K562 (cell line): ENCODE measurements around the gene PIGV. TPM values are rescaled to one million over a fixed set of nuclear protein-coding genes. Genes with fewer than 3 reads are reported as not detected.
A peak's percentile ranks its signal among the peaks of the same experiment; 100 is the strongest.

Source experiments
- AFF1 ChIP-seq, 2 experiments: fragments of 450-650 bp; IDR thresholded peaks; 2 replicates each; pipeline ENCODE4 v1.6.1; 2018; ENCODE audit warnings: mild to moderate bottlenecking in 2 of 2, low read depth in 1 of 2; ENCODE audit not compliant: partially characterized antibody in 2 of 2
- ARID1B ChIP-seq: fragments of 450-650 bp; IDR thresholded peaks from 2 replicates; pipeline ENCODE4 v1.6.1; 2016; ENCODE audit warnings: antibody characterized with exemption, mild to moderate bottlenecking, inconsistent platforms
- BRD9 ChIP-seq: fragments of 450-650 bp; IDR thresholded peaks from 2 replicates; pipeline ENCODE4 v1.6.1; 2018; ENCODE audit warnings: low read depth; ENCODE audit not compliant: partially characterized antibody
- CBFA2T2 ChIP-seq: fragments of 450-650 bp; conservative IDR thresholded peaks from 2 replicates; pipeline ENCODE4 v1.6.1; 2017; ENCODE audit warnings: mild to moderate bottlenecking
- CSDE1 ChIP-seq, 2 experiments: fragments of 450-650 bp; IDR thresholded peaks; 2 replicates each; pipeline ENCODE4 v1.6.1; 2016; ENCODE audit warnings: mild to moderate bottlenecking in 1 of 2
- DMBX1 ChIP-seq: fragments of 250-450 bp; sonication (Bioruptor Pico); IDR thresholded peaks from 2 replicates; pipeline ENCODE4 v1.8.0; 2022; ENCODE audit warnings: inconsistent platforms, mild to moderate bottlenecking, moderate library complexity, borderline replicate concordance
- FOSL1 ChIP-seq: fragments of 200-800 bp; sonication (Bioruptor generic); conservative IDR thresholded peaks from 2 replicates; pipeline ENCODE4 v1.6.1; 2016; ENCODE audit warnings: missing genetic modification characterization, missing compliant biosample characterization
- HDAC3 ChIP-seq: fragments of 450-650 bp; IDR thresholded peaks from 2 replicates; pipeline ENCODE4 v1.6.1; 2018; ENCODE audit warnings: borderline replicate concordance, mild to moderate bottlenecking, moderate library complexity; ENCODE audit not compliant: partially characterized antibody
- HDAC8 ChIP-seq: fragments of 450-650 bp; IDR thresholded peaks from 2 replicates; pipeline ENCODE4 v1.6.1; 2016; ENCODE audit warnings: mild to moderate bottlenecking, missing genetic modification characterization, moderate library complexity, missing compliant biosample characterization
- ID3 ChIP-seq, 2 experiments: fragments of 250-450 bp in 1 of 2; fragments of 450-650 bp in 1 of 2; sonication (Bioruptor Pico) in 1 of 2; IDR thresholded peaks; 2 replicates each; pipeline versions ENCODE4 v1.6.1 to v1.8.0; 2016 to 2021; ENCODE audit warnings: mild to moderate bottlenecking in 2 of 2, moderate library complexity in 2 of 2, missing compliant biosample characterization in 1 of 2, missing genetic modification characterization in 1 of 2
- MXD1 ChIP-seq: fragments of 250-450 bp; sonication (Bioruptor Pico); IDR thresholded peaks from 2 replicates; pipeline ENCODE4 v1.8.0; 2021; ENCODE audit warnings: borderline replicate concordance, mild to moderate bottlenecking, moderate library complexity; ENCODE audit not compliant: poor library complexity, severe bottlenecking
- RFX5 ChIP-seq: IDR thresholded peaks from 2 replicates; pipeline ENCODE4 v1.6.1; 2011; ENCODE audit warnings: low read depth, mild to moderate bottlenecking, improper control_type of control experiment, low read length
- RFX7 ChIP-seq: fragments of 250-450 bp; sonication (Bioruptor Pico); IDR thresholded peaks from 2 replicates; pipeline ENCODE4 v1.5.1; 2021; ENCODE audit warnings: mild to moderate bottlenecking
- SRSF7 ChIP-seq: fragments of 200-400 bp; formaldehyde crosslinking; optimal IDR thresholded peaks from 2 replicates; pipeline ENCODE3; 2017; ENCODE audit warnings: mild to moderate bottlenecking, low read depth, low read length
- STAT6 ChIP-seq: sonication (generic); formaldehyde crosslinking; IDR thresholded peaks from 2 replicates; pipeline ENCODE4 v1.8.1; 2023; ENCODE audit warnings: mild to moderate bottlenecking, missing genetic modification reagents
- TEAD1 ChIP-seq, 2 experiments: fragments of 450-650 bp in 1 of 2; sonication (generic) in 1 of 2; formaldehyde crosslinking; IDR thresholded peaks; 2 replicates each; pipeline versions ENCODE4 v1.4.0 to v1.8.0; 2020 to 2022; ENCODE audit warnings: mild to moderate bottlenecking in 2 of 2, missing genetic modification reagents in 1 of 2
- ZNF740 ChIP-seq, 3 experiments: fragments of 200-800 bp in 1 of 3; sonication (Bioruptor generic) in 1 of 3; sonication (generic) in 1 of 3; formaldehyde crosslinking in 1 of 3; IDR thresholded peaks; 2 replicates each; pipeline versions ENCODE4 v1.6.1 to v1.8.0; 2016 to 2022; ENCODE audit warnings: mild to moderate bottlenecking in 2 of 3, missing compliant biosample characterization in 2 of 3, missing genetic modification characterization in 2 of 3, missing genetic modification reagents in 1 of 3
- ZNF77 ChIP-seq: fragments of 250-450 bp; sonication (Bioruptor Pico); IDR thresholded peaks from 2 replicates; pipeline ENCODE4 v1.5.0; 2020
- polyA plus RNA-seq, 8 experiments: library from polyadenylated mRNA; depleted of rRNA in 4 of 8; stranded (reverse) in 5 of 8; unstranded in 3 of 8; fragments of >200 nt; fragmentation: Nextera tagmentation in 2 of 8; fragmentation: Illumina TruSeq in 1 of 8; extraction: Ambion mirVana in 2 of 8; extraction: Trizol in 1 of 8; gene quantifications; 2 replicates each; pipeline versions ENCODE4 v1.2.1 to v1.2.3, GENCODE V29; 2011 to 2014; ENCODE audit warnings: inconsistent platforms in 1 of 8, missing spikeins in 1 of 8
- total RNA-seq, 7 experiments: library from RNA; depleted of rRNA in 6 of 7; stranded (reverse); fragments of >200 nt in 6 of 7; fragmentation: Illumina TruSeq in 2 of 7; extraction: Trizol in 2 of 7; gene quantifications; 2 replicates each; pipeline versions ENCODE4 v1.2.1 to v1.2.3, GENCODE V29; 2011 to 2021; ENCODE audit warnings: low replicate concordance in 1 of 7

Gene PIGV
- total and polyA plus RNA-seq, 9 of the 15 experiments (the other 6 are each of a cell fraction or from before 2014, with no cell fraction given), result 8.4 to 21.8 (median 11.7) TPM

GRCh38 chr1:26779098-26779668 is 8.6 kb upstream of the PIGV start (continued):
- TF ChIP-seq STAT6 (no peak), DMBX1 (CRISPR knock-in tag) (0 out of 2 replicates have a peak, but pooled peaks have one; percentile 17), HDAC3 (no peak), CSDE1 (IDR thresholded peaks at IDR 0.05) (no peak), ID3 (CRISPR knock-in tag; IDR thresholded peaks at IDR 0.05) (no peak), ID3 (tag; IDR thresholded peaks at IDR 0.05) (0 out of 2 replicates have a peak, but pooled peaks have one; percentile 48), FOSL1 (tag) (no peak), HDAC8 (tag) (no peak), ZNF77 (CRISPR knock-in tag) (no peak), SRSF7 (no peak), ZNF740 (CRISPR knock-in tag; IDR thresholded peaks at IDR 0.05) (peak; percentile 71; the same call in 1 of the 2 replicates), ZNF740 (tag; IDR thresholded peaks at IDR 0.05) (peak in 1 of 2 experiments; percentile 23; a peak in 1 of 4 replicates), MXD1 (CRISPR knock-in tag) (no peak), RFX5 (no peak), ARID1B (no peak), BRD9 (no peak), TEAD1 (CRISPR knock-in tag; IDR thresholded peaks at IDR 0.05) (no peak), CBFA2T2 (no peak), RFX7 (CRISPR knock-in tag) (no peak), AFF1 (IDR thresholded peaks at IDR 0.05; ENCODE audit: low read depth in 1 of 2, partially characterized antibody in 2 of 2) (no peak)
